OCI-LY7 (cell line): ENCODE measurements around the gene RTBDN. TPM values are rescaled to one million over a fixed set of nuclear protein-coding genes. Genes with fewer than 3 reads are reported as not detected.

Source experiments
- BruUV-seq: library from RNA; stranded (reverse); fragments of 400-500 nt; replicated peaks from 2 replicates; lab custom pipeline; 2021; lab: Mats Ljungman, UMichigan
- CTCF ChIA-PET: fragments of 300-600 bp; sonication (Branson Sonifier 250); formaldehyde crosslinking; loops from one replicate; lab custom pipeline; 2022; ENCODE audit warnings: antibody characterized with exemption; ENCODE audit not compliant: unreplicated experiment; lab: Charles Lee
- POLR2A ChIA-PET: fragments of 300-600 bp; sonication (Branson Sonifier 250); formaldehyde crosslinking; loops from one replicate; lab custom pipeline; 2022; ENCODE audit warnings: antibody characterized with exemption; lab: Charles Lee
- DNase-seq: peaks from one replicate; pipeline ENCODE4 v3.0.0-alpha.2; 2015; ENCODE audit warnings: low spot score
- H2AFZ ChIP-seq: fragments of 200-600 bp; sonication (generic), shearing (Covaris generic); 2 replicates; pipeline ENCODE4 v1.6.1; 2014; ENCODE audit warnings: mild to moderate bottlenecking, antibody characterized with exemption, low read length, moderate library complexity
- H3K27ac ChIP-seq: fragments of 200-600 bp; sonication (generic); 2 replicates; pipeline ENCODE4 v1.5.1; 2014; ENCODE audit warnings: mixed run types, low read depth, mild to moderate bottlenecking, moderate library complexity, low read length, inconsistent platforms; ENCODE audit not compliant: poor library complexity, severe bottlenecking
- H3K36me3 ChIP-seq: fragments of 200-600 bp; sonication (generic); 2 replicates; pipeline ENCODE4 v1.6.1; 2014; ENCODE audit warnings: mild to moderate bottlenecking, antibody characterized with exemption, low read length, moderate library complexity, mixed read lengths; ENCODE audit not compliant: insufficient read depth
- H3K4me1 ChIP-seq: fragments of 200-600 bp; sonication (generic); 2 replicates; pipeline ENCODE4 v1.5.1; 2014; ENCODE audit warnings: mild to moderate bottlenecking, low read length; ENCODE audit not compliant: insufficient read depth, poor library complexity, severe bottlenecking
- H3K4me2 ChIP-seq: fragments of 200-600 bp; sonication (generic); 2 replicates; pipeline ENCODE4 v1.6.1; 2014; ENCODE audit warnings: mild to moderate bottlenecking, low read length
- H3K4me3 ChIP-seq: fragments of 200-600 bp; sonication (generic); 2 replicates; pipeline ENCODE4 v1.5.1; 2014; ENCODE audit warnings: mild to moderate bottlenecking, low read depth, low read length; ENCODE audit not compliant: poor library complexity, severe bottlenecking
- H3K79me2 ChIP-seq: fragments of 200-600 bp; sonication (generic); 2 replicates; pipeline ENCODE4 v1.6.1; 2016; ENCODE audit warnings: low read depth, mild to moderate bottlenecking, low read length, moderate library complexity, mixed read lengths; ENCODE audit not compliant: insufficient read depth
- H3K9me2 ChIP-seq: fragments of 200-600 bp; sonication (generic); 2 replicates; pipeline ENCODE4 v1.6.1; 2016; ENCODE audit warnings: mild to moderate bottlenecking, low read length, mixed read lengths; ENCODE audit not compliant: insufficient read depth
- H3K9me3 ChIP-seq: fragments of 200-600 bp; sonication (generic); 2 replicates; pipeline ENCODE4 v1.6.1; 2014; ENCODE audit warnings: mild to moderate bottlenecking, mixed run types, low read length, mixed read lengths
- H4K20me1 ChIP-seq: fragments of 200-600 bp; sonication (generic); 2 replicates; pipeline ENCODE4 v1.6.1; 2014; ENCODE audit warnings: mild to moderate bottlenecking, antibody characterized with exemption, low read length, moderate library complexity, mixed read lengths; ENCODE audit not compliant: insufficient read depth
- CTCF ChIP-seq: fragments of 200-600 bp; sonication (generic); conservative IDR thresholded peaks from 2 replicates; pipeline ENCODE4 v1.5.1; 2014; ENCODE audit warnings: mild to moderate bottlenecking, antibody characterized with exemption, low read length, moderate library complexity, mixed read lengths
- EZH2phosphoT487 ChIP-seq: fragments of 200-600 bp; sonication (generic); IDR thresholded peaks from 2 replicates; pipeline ENCODE4 v1.6.1; 2018; ENCODE audit warnings: low read depth, borderline replicate concordance, mild to moderate bottlenecking, mixed run types, antibody characterized with exemption, low read length, moderate library complexity, mixed read lengths
- intact Hi-C: fragments of 100-400 bp; cut with micrococcal nuclease; formaldehyde crosslinking; loops from one replicate; pipeline ENCODE4 v1.10.0; 2022; ENCODE audit not compliant: unreplicated experiment
- total RNA-seq, 2 experiments: library from RNA; depleted of rRNA in 1 of 2; stranded (reverse); fragments of >200 nt in 1 of 2; shearing (Covaris generic) in 1 of 2; gene quantifications; 2 replicates each; pipeline ENCODE4 v1.2.3, GENCODE V29; 2014 to 2022

The RTBDN gene
- total RNA-seq, 2 experiments from 2014 or later: 1.2 TPM; not detected in 1

- Histone ChIP-seq H3K4me3 (peak overlapping the region; percentile 84), H2AFZ (peak overlapping the region; percentile 35; the same call in 1 of the 2 replicates), H3K9me3 (no peaks in the 10 kb centered on the region), H3K9me2 (no peaks in the 10 kb centered on the region), H3K4me2 (peak overlapping the region; percentile 95), H3K79me2 (peaks cover 8% of the 10 kb centered on the region), H3K36me3 (no peaks in the 10 kb centered on the region), H3K27ac (peak overlapping the region; percentile 77), H4K20me1 (no peaks in the 10 kb centered on the region), H3K4me1 (peaks cover 54% of the 10 kb centered on the region)
- TF ChIP-seq EZH2phosphoT487 (no peak), CTCF (no peak)
- POLR2A ChIA-PET: interaction anchor here (0.6 kb wide), 1 partner anchor 690 kb away, joined by 3 read pairs; no protein-coding TSS in a partner anchor
- BruUV-seq: no TSS peak
- intact Hi-C loops: loop anchor here (5.0 kb wide), 1 partner anchor 68 kb away; the partner anchor contains the start of gene TNPO2
- peak; percentile 95 for DNase-seq
- CTCF ChIA-PET: interaction anchor here (0.6 kb wide), 1 partner anchor 9 kb away, joined by 3 read pairs; no protein-coding TSS in a partner anchor
These were observed 44.3 kb downstream of the RTBDN start for GRCh38 chr19:12789904-12790619.

GRCh38 chr19:12789098-12789903, 45.1 kb downstream of the RTBDN start:
- H3K9me3 ChIP-seq: no peaks in the 10 kb centered on the region
- CTCF ChIA-PET: interaction anchor here (0.6 kb wide), 1 partner anchor 10 kb away, joined by 3 read pairs; no protein-coding TSS in a partner anchor

More at GRCh38 chr19:12789098-12789903, 45.1 kb downstream of the RTBDN start:
- POLR2A ChIA-PET: interaction anchor here (0.6 kb wide), 3 partner anchors 47 to 689 kb away, joined by 3 read pairs; no protein-coding TSS in a partner anchor
- Histone ChIP-seq H3K4me2 (peak overlapping the region; percentile 95), H3K9me2 (no peaks in the 10 kb centered on the region), H2AFZ (0 out of 2 replicates have a peak overlapping the region, but pooled peaks have one; percentile 35), H3K27ac (no peak overlapping the region), H3K4me3 (peak overlapping the region; percentile 84), H3K36me3 (no peaks in the 10 kb centered on the region), H3K4me1 (peaks cover 59% of the 10 kb centered on the region), H3K79me2 (peaks cover 8% of the 10 kb centered on the region), H4K20me1 (no peaks in the 10 kb centered on the region)
- BruUV-seq: no TSS peak
- TF ChIP-seq EZH2phosphoT487 (no peak), CTCF (no peak)
- no peak for DNase-seq
- intact Hi-C loops: no loop called here
